ENCODE results near the gene SH3PXD2A.

Gene SH3PXD2A

DNA sequence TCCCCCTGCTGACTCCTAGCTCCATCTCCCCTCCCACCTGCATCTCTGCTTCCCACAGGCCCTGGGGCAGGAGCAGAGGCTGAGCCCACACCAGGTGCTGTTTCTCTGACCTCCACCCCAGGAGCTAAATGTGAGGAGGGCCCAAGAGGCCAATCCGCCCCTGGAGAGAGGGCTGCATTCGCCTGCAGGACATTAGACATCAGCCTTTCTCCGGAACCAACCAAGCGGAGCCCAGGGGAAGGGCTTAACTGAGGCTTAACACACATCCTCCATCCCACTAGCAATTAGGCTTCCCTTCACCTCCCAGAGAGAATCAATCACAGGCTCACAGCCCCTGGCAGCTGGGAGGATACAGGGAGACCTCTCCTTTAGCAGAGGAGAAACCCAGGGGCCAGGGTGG is 50.5 kb downstream of the SH3PXD2A start:
- H3K27me3 ChIP-seq, result no peaks in the 10 kb centered on the region
- H3K9me3 ChIP-seq, result no peaks in the 10 kb centered on the region
- DNase-seq, result peak; percentile 37
- no peaks in the 10 kb centered on the region; the same call in 1 of the 2 replicates for H3K36me3 ChIP-seq
- H3K4me1 ChIP-seq, result peaks cover 14% of the 10 kb centered on the region
- TF ChIP-seq, protein P1, sequence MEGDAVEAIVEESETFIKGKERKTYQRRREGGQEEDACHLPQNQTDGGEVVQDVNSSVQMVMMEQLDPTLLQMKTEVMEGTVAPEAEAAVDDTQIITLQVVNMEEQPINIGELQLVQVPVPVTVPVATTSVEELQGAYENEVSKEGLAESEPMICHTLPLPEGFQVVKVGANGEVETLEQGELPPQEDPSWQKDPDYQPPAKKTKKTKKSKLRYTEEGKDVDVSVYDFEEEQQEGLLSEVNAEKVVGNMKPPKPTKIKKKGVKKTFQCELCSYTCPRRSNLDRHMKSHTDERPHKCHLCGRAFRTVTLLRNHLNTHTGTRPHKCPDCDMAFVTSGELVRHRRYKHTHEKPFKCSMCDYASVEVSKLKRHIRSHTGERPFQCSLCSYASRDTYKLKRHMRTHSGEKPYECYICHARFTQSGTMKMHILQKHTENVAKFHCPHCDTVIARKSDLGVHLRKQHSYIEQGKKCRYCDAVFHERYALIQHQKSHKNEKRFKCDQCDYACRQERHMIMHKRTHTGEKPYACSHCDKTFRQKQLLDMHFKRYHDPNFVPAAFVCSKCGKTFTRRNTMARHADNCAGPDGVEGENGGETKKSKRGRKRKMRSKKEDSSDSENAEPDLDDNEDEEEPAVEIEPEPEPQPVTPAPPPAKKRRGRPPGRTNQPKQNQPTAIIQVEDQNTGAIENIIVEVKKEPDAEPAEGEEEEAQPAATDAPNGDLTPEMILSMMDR (IDR thresholded peaks at IDR 0.05; ENCODE audit: low read depth, low read length), result no peak
- no peak overlapping the region for H3K4me3 ChIP-seq (ENCODE audit: low read depth, low read length)

DNA sequence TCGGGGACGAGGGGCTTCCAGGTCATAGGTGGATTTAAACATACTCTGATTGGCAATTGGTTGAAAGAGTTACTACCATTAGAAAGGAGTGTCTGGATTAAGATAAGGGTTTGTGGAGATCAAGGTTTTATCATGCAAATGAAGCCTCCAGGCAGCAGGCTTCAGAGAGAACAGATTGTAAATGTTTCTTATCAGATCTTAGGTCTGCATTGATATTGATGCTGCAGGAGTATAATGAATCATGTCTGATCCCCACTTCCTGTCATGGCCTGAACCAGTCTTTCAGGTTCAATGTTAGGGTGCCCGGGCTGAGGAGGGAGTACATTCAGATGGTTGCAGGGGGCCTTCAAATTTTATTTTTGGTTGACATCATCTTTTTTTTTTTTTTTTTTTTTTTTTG is 51.4 kb downstream of the SH3PXD2A start:
- Histone ChIP-seq H3K36me3 (no peaks in the 10 kb centered on the region; the same call in 1 of the 2 replicates), H3K4me3 (ENCODE audit: low read depth, low read length) (no peak overlapping the region), H3K27me3 (no peaks in the 10 kb centered on the region), H3K9me3 (no peaks in the 10 kb centered on the region), H3K4me1 (peaks cover 14% of the 10 kb centered on the region)
- TF ChIP-seq, protein P1 (IDR thresholded peaks at IDR 0.05; ENCODE audit: low read depth, low read length), result no peak
- DNase-seq, result no peak

DNA sequence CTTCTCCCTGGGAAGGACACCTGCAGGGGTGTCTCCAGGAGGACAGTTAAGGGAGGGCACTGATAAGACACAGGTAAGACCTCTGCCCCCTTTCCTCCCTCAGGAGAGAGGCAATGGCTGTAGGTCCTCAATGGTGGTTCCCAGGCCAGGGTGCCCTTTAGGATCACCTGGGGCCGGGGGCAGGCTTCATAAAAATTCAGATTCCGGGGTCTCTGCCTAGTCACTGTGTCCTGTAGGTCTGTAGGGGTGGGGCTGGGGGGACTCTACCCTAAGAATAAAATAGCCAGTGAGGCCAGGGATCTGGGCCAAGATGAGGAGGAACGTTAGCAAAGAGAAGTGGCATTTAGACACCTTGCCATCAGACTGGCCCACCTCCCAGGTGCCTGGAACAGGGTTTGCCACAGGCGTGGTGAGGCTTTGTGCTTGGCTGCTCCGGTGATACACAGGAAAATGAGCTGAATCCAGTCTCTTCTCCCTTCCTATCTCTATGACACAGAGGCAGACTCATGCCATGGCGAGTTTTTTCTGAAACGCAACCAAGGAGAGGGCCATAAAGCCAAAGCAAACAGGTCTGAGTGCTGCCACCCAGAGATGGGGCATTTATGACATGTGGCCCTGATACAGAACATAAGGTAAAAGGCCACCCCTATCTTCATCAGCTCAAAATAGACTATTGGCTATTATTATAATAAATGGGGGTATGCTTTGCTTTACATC is 52.6 kb downstream of the SH3PXD2A start:
- H3K27me3 ChIP-seq, result no peaks in the 10 kb centered on the region
- no peak overlapping the region for H3K4me3 ChIP-seq (ENCODE audit: low read depth, low read length)
- no peak for DNase-seq
- H3K9me3 ChIP-seq, result no peaks in the 10 kb centered on the region
- H3K36me3 ChIP-seq, result no peaks in the 10 kb centered on the region; the same call in 1 of the 2 replicates
- peaks cover 14% of the 10 kb centered on the region for H3K4me1 ChIP-seq
- TF ChIP-seq, protein P1 (IDR thresholded peaks at IDR 0.05; ENCODE audit: low read depth, low read length), result no peak

DNA sequence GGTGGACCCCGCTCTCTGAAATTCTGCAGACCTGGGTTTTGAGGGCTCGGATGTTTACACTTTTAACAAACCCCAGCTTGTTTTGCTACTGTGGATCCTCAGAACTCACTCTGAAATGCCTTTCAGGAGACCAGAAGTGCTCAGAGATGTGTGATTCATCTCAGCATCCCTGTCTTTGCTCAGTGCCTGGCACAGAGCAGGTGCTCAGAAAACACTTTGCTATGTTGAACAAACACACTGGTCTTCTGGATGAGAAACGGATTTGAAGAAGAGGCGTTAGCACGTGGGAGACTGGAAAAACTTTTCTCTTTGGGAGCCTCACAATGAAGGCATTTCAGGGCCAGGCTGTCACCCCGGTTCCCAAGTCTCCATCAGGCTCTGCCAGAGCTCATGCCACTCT is 53.3 kb downstream of the SH3PXD2A start:
- peaks cover 14% of the 10 kb centered on the region for H3K4me1 ChIP-seq
- DNase-seq, result no peak
- TF ChIP-seq, protein P1 (IDR thresholded peaks at IDR 0.05; ENCODE audit: low read depth, low read length), result no peak

DNA sequence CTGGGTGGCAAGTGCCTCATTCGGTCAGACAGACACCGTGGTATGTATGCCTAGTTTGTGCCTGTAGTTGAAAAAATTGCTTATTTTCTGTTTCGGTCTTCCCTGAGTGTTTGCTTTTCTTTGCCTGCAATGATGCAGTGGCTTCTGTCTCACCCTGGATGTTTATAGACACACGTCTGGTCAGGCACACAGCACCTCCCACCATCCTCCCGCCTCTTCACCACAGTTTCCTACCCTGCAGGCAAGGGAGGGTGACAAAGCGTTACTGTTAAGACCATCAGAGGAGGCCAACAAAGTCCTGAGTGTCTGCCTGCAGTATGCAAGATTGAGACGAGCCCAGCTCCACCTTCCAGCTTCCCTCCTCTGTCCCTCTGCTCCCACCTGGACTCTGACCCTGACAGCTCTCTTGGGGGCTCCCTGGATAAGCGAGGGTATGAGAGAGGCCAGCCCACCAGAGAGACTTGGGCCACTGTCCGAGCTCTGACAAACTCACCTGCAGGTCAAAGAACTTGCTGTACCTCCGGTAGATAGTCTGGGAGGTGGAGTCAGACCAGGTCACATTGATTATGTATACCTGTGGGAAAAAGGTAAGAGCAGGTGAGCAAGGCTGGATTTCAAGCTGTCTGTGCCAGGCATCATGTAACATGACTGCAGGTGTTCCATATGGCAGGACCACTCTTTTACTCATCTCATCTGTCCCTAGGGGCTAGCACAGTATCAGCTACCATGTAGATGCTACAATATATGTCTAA is 54.4 kb downstream of the SH3PXD2A start:
- H3K4me1 ChIP-seq, result peaks cover 5% of the 10 kb centered on the region; the same call in 1 of the 2 replicates
- DNase-seq, result no peak
- H3K4me3 ChIP-seq (ENCODE audit: low read depth, low read length), result no peak overlapping the region
- no peaks in the 10 kb centered on the region for H3K27me3 ChIP-seq
- H3K9me3 ChIP-seq, result no peaks in the 10 kb centered on the region
- no peaks in the 10 kb centered on the region for H3K36me3 ChIP-seq
- TF ChIP-seq, protein P1 (IDR thresholded peaks at IDR 0.05; ENCODE audit: low read depth, low read length), result no peak

More for the DNA sequence above, 53.3 kb downstream of the SH3PXD2A start:
- no peak overlapping the region for H3K4me3 ChIP-seq (ENCODE audit: low read depth, low read length)
- H3K36me3 ChIP-seq, result no peaks in the 10 kb centered on the region
- no peaks in the 10 kb centered on the region for H3K27me3 ChIP-seq
- no peaks in the 10 kb centered on the region for H3K9me3 ChIP-seq

DNA sequence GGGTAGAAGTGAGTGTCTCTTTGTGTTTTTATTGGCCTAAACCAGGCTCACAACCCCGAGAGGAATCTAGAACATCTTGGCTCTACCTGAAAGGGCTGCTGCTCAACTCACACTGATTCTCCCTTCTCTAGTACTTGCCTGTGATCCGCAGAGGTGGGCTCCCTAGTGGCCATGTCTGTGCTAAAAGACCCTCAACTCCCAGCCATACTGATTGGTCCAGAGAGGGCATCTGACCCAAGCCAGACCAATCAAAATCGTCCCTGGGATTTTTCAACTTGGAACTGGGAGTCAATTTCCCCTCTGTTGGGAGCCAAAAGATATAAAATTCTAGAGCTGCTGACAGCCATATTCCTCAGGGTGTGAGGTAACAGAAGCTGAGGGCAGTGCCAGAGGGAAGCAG is 55.3 kb downstream of the SH3PXD2A start:
- TF ChIP-seq, protein P1 (IDR thresholded peaks at IDR 0.05; ENCODE audit: low read depth, low read length), result no peak
- no peak overlapping the region for H3K4me3 ChIP-seq (ENCODE audit: low read depth, low read length)
- no peak for DNase-seq
- H3K27me3 ChIP-seq, result no peaks in the 10 kb centered on the region
- no peaks in the 10 kb centered on the region for H3K9me3 ChIP-seq
- H3K36me3 ChIP-seq, result no peaks in the 10 kb centered on the region
- peaks cover 4% of the 10 kb centered on the region; the same call in 1 of the 2 replicates for H3K4me1 ChIP-seq
